IPS-20b (cell line): Measurements from ENCODE around the gene BANP.
"Not testable (repeated sequence)": the region's sequence is repeated elsewhere in the genome, so short reads cannot be mapped to it uniquely, and the experiment has no call there.

Experiments
- H3K27ac ChIP-seq: one replicate; pipeline ENCODE4 v1.5.1; 2013; ENCODE audit warnings: low read length
- H3K27me3 ChIP-seq: 2 replicates; pipeline ENCODE4 v1.6.1; 2013; ENCODE audit warnings: mild to moderate bottlenecking, low read length, inconsistent platforms; ENCODE audit not compliant: insufficient read depth
- H3K36me3 ChIP-seq: 2 replicates; pipeline ENCODE4 v1.6.1; 2013; ENCODE audit warnings: low read depth, mild to moderate bottlenecking, inconsistent platforms, low read length, moderate library complexity; ENCODE audit not compliant: insufficient read depth
- H3K4me1 ChIP-seq: 2 replicates; pipeline ENCODE4 v1.6.1; 2013; ENCODE audit warnings: mild to moderate bottlenecking, control low read depth, inconsistent platforms, low read length, moderate library complexity; ENCODE audit not compliant: insufficient read depth
- H3K4me3 ChIP-seq: 2 replicates; pipeline ENCODE4 v1.5.1; 2013; ENCODE audit warnings: mild to moderate bottlenecking, low read length, inconsistent platforms
- H3K9ac ChIP-seq: 2 replicates; pipeline ENCODE4 v1.6.1; 2013; ENCODE audit warnings: low read depth, mild to moderate bottlenecking, inconsistent platforms, low read length, moderate library complexity
- H3K9me3 ChIP-seq: 2 replicates; pipeline ENCODE4 v1.6.1; 2013; ENCODE audit warnings: mild to moderate bottlenecking, low read depth, low read length, inconsistent platforms; ENCODE audit not compliant: insufficient read depth

The BANP gene

DNA sequence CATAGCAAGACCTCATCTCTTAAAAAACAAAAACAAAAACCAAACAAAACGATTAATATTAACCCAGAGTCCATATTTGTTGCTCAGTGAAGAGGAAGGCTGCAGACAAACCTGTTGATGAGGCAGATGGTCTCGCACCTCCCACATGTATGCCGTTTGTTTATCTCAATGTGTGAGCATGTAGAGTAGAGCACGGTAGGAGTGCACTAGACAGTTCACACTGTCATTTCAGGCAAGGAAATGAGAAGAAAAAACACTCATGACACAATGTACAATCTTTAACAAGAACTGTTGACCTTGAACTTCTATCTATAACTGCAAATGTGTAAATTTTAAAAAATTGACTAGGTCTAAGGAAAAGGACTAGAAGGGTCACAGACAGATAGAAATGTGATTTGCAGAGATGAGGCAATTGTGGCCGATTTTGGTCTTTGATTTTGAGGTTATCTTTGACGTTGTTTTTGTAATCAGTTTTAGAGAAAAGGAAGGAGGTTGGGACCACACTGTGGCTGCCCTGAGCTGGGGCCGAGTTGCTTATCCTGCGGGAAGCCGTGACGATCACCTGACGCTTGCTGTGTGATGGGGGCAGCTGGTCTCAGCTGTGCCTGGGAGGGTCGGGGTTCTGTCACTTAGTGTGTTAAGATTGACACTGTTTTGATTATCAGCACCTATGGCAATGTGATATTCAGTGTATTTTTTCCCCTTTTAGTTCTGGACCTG, 28.8 kb downstream of the BANP start:
- H3K4me3 ChIP-seq, H3K27me3 ChIP-seq, H3K27ac ChIP-seq, H3K4me1 ChIP-seq, H3K9ac ChIP-seq, H3K9me3 ChIP-seq: not testable (repeated sequence)
- peaks cover 23% of the 10 kb centered on the region; the same call in 1 of the 2 replicates for H3K36me3 ChIP-seq

DNA sequence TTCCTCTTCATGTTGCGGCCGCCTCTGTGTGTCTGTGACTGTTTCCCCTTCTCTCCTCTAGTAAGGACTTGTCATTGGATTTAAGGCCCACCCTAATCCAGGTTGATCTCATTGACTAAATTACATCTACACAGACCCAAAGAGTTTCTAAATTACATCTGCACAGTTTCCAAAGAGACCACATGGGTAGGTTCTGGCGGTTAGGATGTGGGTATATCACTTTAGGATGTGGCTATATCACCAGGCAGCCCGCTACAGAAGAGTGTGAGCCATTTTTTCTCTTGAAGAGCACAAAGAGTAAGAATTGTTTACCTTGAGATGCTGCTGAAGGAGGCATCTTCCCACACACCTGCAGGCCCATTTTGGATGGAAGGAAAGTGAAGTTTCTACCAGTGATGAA, 30.1 kb downstream of the BANP start:
- not testable (repeated sequence) for H3K9me3 ChIP-seq, H3K4me1 ChIP-seq, H3K27ac ChIP-seq, H3K4me3 ChIP-seq, H3K9ac ChIP-seq, H3K27me3 ChIP-seq
- peaks cover 23% of the 10 kb centered on the region; the same call in 1 of the 2 replicates for H3K36me3 ChIP-seq

DNA sequence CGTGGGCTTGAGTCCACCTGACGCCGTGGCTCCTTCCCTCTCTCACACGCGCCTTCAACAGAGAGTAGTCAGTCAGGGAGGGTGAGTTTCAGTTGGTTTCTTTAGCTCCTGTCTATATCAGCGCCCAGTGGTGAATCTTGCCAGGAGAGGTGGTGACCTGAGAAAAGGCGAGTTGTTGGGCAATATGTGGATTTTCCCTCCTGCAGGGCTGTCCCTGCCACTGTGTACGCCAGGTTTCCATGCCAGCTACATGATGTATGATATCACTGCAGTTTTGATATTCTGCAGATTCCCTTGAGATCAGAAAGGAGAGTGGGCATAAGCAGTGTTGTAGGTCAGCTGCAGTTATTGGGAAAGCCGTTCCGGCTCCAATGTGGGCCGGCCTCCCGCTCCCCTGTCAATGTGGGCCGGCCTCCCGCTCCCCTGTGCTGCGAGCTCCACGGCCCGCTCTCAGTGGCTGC, 31.4 kb downstream of the BANP start:
- no peaks in the 10 kb centered on the region for H3K27me3 ChIP-seq
- no peak overlapping the region for H3K4me3 ChIP-seq
- H3K9ac ChIP-seq, result no peak overlapping the region
- H3K9me3 ChIP-seq, result no peaks in the 10 kb centered on the region
- peaks cover 21% of the 10 kb centered on the region; the same call in 1 of the 2 replicates for H3K36me3 ChIP-seq
- no peaks in the 10 kb centered on the region for H3K4me1 ChIP-seq
- no peak overlapping the region for H3K27ac ChIP-seq

DNA sequence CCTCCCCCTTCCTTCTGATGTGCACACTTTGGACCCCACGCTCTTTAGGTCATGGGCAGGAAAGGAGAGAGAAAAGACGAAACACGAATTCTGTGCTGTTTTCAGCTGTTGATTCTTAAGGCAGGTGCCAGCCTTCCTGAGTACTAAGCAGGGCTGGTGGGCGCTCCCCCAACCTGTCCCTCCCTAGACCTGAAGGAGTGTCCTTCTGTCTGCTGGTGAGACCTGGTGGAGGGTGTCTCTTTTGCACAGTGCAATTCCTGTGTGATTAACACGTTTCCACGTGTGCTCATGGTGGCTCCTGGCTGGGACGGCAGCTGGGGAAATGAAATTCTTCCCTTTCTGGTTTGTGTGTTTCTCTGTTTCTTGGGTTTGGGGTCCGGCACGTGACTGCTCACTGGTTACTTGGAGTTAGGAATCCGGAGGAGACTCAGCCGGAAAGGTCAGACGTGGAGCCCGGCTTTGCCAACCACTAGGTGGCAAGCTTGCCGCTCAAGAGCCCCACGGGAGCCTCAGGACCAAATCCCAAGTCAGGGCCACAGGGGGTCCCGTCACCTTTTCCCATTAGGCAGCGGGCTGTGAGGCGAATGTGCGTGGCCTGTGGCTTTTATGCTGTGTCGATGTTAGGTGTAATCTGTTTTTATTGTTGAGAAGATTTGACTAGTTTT, 32.0 kb downstream of the BANP start:
- H3K4me1 ChIP-seq, H3K4me3 ChIP-seq, H3K27ac ChIP-seq, H3K9me3 ChIP-seq, H3K27me3 ChIP-seq, H3K9ac ChIP-seq: not testable (repeated sequence)
- peaks cover 21% of the 10 kb centered on the region; the same call in 1 of the 2 replicates for H3K36me3 ChIP-seq

DNA sequence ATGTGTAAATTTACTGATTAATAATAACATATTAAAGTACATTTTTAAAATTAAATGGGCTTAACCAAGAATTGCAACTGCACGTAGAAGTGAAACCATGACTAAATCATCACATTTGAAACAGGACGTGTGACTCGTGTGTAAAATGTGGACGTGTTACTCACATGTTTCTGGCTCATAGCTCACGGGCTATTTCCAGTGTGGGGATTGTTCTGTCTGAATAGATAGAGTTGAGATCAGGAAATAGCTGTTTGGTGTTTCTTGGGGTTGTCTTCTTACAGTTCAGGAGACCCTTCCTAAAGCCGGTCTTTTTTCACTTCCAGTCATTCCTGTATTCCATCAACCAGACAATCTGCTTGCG, 32.5 kb downstream of the BANP start:
- H3K27me3 ChIP-seq, H3K4me1 ChIP-seq, H3K27ac ChIP-seq, H3K9me3 ChIP-seq, H3K9ac ChIP-seq, H3K4me3 ChIP-seq: not testable (repeated sequence)
- peaks cover 21% of the 10 kb centered on the region; the same call in 1 of the 2 replicates for H3K36me3 ChIP-seq

DNA sequence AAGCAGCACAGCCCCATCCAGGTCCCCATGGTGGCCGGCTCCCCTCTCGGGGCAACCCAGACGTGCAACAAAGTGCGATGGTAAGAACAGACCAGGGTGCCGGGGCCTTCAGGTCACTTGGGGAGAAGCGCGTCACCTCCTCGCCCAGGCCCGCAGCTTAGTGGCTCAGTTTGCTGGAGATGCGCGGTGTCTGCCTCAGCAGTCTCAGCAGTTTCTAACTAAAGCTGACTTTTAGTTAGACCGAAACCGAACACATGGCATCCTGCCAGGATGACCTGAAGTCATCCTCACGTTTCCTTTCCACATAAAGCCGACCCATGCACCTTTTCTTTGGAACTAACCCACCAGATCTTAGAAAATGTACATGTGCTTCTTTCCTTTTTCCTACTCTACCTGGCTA, 32.9 kb downstream of the BANP start:
- peaks cover 21% of the 10 kb centered on the region; the same call in 1 of the 2 replicates for H3K36me3 ChIP-seq
- H3K27ac ChIP-seq, H3K27me3 ChIP-seq, H3K4me3 ChIP-seq, H3K9me3 ChIP-seq, H3K9ac ChIP-seq, H3K4me1 ChIP-seq: not testable (repeated sequence)

DNA sequence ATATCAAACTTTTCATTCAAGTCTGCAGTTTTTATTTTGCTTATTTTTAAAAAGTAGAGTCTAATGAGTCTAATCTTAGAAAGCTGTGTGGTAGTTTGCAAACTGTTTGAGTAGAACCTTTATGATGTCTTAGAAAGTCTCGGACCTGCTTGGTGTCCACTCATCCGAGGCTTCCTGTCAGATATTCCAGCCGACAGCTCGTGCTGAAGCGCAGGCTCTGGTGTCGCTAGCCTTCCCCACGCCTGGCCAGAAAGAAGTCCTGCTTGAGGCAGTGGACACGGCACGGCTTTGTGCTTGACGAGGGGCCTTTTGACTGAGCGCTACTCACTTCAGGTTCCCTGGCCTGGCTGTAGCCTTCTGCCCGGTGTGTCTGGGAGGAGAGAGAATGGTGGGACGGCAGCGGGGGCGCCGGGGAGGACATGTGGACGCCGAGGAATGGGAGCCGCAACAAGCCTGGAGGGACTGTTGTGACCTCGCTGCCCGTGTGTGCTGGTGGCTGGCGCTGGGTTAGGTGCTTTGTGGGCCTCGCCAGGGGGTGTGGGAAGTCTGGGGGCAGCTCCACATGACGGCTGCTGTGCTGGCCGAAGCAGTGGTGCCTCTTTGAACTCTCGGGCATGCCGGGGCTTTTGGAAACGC, 33.5 kb downstream of the BANP start:
- Histone ChIP-seq H3K36me3 (peaks cover 21% of the 10 kb centered on the region; the same call in 1 of the 2 replicates), H3K4me3 (no peak overlapping the region), H3K9me3 (no peaks in the 10 kb centered on the region), H3K27ac (no peak overlapping the region), H3K9ac (no peak overlapping the region), H3K4me1 (no peaks in the 10 kb centered on the region), H3K27me3 (no peaks in the 10 kb centered on the region)

DNA sequence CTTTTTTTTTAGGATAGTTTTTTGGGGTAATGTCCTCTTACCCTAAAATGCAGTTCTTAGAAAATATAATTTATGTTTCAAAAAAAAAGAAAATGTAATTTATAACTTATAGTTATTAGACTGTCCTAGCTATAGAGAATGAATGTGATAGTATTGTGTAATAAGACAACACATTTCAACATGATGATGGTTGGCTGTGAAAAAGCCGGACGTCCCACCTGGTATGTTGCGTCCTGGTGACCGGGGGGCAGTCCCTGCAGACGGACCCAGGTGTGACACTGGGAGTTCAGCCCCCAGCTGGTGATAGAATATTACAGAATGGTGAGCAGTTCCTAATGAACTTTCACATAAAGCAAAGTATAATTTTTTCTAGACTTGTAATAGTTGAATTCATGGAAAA, 34.3 kb downstream of the BANP start:
- H3K4me3 ChIP-seq, H3K9ac ChIP-seq, H3K9me3 ChIP-seq, H3K4me1 ChIP-seq, H3K27ac ChIP-seq, H3K27me3 ChIP-seq: not testable (repeated sequence)
- peaks cover 21% of the 10 kb centered on the region; the same call in 1 of the 2 replicates for H3K36me3 ChIP-seq

DNA sequence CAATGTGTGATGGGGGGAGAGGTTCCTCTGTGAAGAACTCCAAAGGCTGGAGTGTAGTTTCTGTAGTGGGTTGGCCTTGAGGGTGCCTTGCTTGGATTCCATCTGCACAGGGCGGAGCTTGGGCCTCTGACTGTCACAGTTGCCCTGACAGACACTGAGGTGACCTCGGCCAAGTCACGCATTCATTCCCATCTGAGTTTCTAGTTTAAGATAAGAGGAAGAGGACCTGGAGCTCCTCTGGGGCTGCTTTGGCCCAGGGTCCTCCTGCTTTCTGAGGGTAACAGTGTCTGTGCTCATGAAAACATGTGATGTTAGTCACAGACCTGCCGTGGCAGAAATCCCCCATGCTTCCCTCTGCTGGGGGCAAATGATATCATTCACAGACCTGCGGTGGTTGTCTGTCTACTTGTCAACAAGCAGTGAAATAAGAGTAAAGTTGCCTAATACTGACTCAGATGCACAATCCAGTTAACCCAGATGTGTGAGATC, 35.2 kb downstream of the BANP start:
- H3K27ac ChIP-seq, result not testable (repeated sequence)

DNA sequence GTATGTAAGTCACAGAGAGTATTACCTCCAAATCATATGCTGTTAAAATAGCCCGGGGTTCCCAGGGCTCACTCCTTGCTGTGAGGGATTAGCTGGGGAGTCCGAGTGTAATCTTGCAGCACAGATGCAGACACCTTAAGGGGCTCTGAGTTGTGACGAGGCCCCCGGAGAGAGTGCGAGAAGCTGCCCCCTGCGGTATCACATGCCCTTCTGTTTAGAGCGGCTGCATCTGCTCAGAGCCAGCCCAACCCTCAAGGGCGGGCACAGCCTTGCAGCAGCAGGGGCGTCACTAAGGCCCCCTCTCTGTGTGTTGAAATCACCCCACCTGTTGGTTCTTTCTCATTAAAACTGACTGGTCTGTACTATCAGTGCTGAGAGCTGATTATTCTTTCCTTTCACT, 37.4 kb downstream of the BANP start:
- not testable (repeated sequence) for H3K9me3 ChIP-seq, H3K4me1 ChIP-seq, H3K27ac ChIP-seq, H3K27me3 ChIP-seq, H3K4me3 ChIP-seq, H3K9ac ChIP-seq
- H3K36me3 ChIP-seq, result peaks cover 11% of the 10 kb centered on the region; the same call in 1 of the 2 replicates

More for the DNA sequence above, 35.2 kb downstream of the BANP start:
- H3K9me3 ChIP-seq, H3K27me3 ChIP-seq, H3K4me1 ChIP-seq, H3K9ac ChIP-seq, H3K4me3 ChIP-seq: not testable (repeated sequence)
- H3K36me3 ChIP-seq, result peaks cover 24% of the 10 kb centered on the region; the same call in 1 of the 2 replicates

DNA sequence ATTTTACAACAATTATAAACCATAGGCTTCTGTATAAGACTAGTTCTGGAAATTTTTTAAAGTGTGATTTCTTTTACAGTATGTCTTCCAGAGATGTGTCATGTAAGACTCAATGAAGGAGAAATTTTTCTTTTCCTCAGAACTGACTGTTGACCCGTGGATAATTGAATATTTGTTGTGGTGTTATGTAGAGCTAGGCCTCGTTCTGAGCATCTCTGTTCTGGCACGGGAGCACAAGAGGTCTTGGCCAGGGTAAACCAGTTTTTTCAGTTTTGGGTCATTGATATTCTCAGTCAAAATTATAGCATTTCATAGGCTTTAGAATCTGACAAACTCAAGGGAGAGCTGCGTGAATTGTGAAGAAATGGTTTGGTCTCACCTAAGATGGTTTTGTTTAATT, 39.0 kb downstream of the BANP start:
- H3K9me3 ChIP-seq, H3K36me3 ChIP-seq, H3K4me3 ChIP-seq, H3K27me3 ChIP-seq, H3K4me1 ChIP-seq, H3K27ac ChIP-seq, H3K9ac ChIP-seq: not testable (repeated sequence)

DNA sequence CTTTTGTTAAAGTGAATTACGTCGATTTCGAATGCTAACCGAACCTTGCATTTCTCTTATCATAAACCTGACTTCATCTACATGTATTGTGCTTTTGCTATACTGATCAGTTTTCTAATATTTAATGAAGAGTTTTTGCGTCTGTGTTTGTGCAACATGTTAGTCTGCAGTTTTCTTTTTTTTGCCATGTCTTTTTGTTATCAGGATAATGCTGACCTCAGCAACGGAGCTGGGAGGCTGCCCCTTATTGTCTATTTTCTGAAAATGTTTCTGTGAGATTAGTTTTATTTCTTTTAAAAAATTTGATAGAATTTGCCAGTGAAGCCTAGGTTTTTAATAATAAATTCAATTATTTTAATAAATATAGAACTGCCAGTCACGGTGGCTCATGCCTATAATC, 40.9 kb downstream of the BANP start:
- H3K27ac ChIP-seq, result not testable (repeated sequence)

More for the DNA sequence above, 40.9 kb downstream of the BANP start:
- H3K4me3 ChIP-seq, H3K36me3 ChIP-seq, H3K9me3 ChIP-seq, H3K4me1 ChIP-seq, H3K27me3 ChIP-seq, H3K9ac ChIP-seq: not testable (repeated sequence)
